ENCODE measurements around the gene SRPK3. TPM values are rescaled to one million over a fixed set of nuclear protein-coding genes. Genes with fewer than 3 reads are reported as not detected.

The SRPK3 gene
- total and polyA plus RNA-seq, 4 donors = 0.05 TPM; not detected in 3

DNA sequence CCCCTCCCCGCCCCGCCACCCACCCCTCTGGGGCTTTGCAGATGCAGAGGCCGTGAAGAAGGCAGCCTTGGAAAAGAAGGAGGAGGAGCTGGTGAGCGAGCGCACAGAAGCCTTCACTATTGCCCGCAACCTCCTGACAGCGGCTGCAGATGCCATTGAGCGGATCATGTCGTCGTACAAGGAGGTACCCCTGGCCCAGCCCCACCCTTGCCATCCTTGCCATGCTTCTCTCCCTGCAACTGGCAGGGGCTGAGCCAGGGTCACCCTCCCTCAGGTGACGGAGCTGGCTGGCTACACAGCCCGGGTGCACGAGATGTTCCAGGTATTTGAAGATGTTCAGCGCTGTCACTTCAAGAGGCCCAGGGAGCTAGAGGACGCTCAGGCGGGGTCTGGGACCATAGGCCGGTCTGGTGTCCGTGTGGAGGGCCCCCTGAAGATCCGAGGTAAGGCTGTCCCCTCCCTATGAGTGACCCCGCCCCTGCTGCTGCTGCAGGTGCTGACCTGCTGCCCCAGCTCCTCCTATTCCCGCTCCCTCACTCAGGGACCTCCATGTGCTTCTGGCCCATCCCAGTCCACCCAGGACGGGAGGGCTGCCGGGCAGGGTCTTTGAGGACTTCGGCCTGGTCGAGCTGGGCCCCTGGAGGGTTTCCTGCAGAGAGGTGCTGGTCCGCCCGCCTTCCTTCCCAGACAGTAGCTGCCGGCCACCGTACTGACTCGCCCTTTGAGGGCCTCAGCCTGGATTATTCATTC, 44.6 kb upstream of the SRPK3 start (continued):
- TF ChIP-seq, protein P1, sequence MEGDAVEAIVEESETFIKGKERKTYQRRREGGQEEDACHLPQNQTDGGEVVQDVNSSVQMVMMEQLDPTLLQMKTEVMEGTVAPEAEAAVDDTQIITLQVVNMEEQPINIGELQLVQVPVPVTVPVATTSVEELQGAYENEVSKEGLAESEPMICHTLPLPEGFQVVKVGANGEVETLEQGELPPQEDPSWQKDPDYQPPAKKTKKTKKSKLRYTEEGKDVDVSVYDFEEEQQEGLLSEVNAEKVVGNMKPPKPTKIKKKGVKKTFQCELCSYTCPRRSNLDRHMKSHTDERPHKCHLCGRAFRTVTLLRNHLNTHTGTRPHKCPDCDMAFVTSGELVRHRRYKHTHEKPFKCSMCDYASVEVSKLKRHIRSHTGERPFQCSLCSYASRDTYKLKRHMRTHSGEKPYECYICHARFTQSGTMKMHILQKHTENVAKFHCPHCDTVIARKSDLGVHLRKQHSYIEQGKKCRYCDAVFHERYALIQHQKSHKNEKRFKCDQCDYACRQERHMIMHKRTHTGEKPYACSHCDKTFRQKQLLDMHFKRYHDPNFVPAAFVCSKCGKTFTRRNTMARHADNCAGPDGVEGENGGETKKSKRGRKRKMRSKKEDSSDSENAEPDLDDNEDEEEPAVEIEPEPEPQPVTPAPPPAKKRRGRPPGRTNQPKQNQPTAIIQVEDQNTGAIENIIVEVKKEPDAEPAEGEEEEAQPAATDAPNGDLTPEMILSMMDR (IDR thresholded peaks at IDR 0.05; ENCODE audit: low read depth, low read length, missing input control) = no peak
- no peak for TF ChIP-seq SP1 (IDR thresholded peaks at IDR 0.05)

DNA sequence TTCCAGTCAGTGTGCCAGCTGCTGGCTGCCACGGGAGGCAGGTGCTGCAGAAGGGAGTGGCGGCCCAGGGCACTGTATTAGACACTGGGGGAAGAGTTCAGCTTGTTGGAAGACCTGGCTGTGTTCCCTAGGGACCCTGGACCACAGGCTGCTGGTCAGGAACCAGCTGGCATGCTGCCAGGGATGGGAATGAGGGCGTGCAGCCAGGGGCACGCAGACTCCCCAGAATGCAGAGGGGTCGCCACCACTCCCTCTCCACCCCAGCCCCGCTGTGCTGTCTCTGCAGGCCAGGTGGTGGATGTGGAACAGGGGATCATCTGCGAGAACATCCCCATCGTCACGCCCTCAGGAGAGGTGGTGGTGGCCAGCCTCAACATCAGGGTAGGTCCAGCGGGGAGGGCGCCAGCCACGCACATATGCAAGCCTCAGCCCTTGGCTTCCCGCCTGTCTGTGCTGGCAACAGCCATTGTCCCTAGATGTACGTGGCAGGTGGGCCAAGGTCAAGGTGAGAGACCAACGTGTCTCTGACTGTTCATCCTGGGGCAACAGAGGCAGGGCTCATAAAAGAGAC, 43.9 kb upstream of the SRPK3 start:
- Histone ChIP-seq H3K9ac (ENCODE audit: low read depth in 1 of 2, low read length in 2 of 2) (no peak overlapping the region), H3K27ac (ENCODE audit: low read depth in 1 of 2, low read length in 2 of 2) (no peak overlapping the region), H3K4me1 (ENCODE audit: control insufficient read depth in 4 of 4, insufficient read depth in 4 of 4, low read length in 3 of 4) (no peaks in the 10 kb centered on the region), H3K4me3 (ENCODE audit: low read depth in 1 of 3, low read length in 3 of 3) (no peak overlapping the region), H3K9me3 (ENCODE audit: control insufficient read depth in 4 of 4, low read length in 3 of 4) (no peaks in the 10 kb centered on the region), H3K27me3 (ENCODE audit: control insufficient read depth in 4 of 4, insufficient read depth in 4 of 4, low read length in 3 of 4) (no peaks in the 10 kb centered on the region), H3K36me3 (ENCODE audit: control insufficient read depth in 4 of 4, insufficient read depth in 3 of 4, low read depth in 1 of 4, low read length in 3 of 4) (peaks cover 0 to 8% (median 1%) of the 10 kb centered on the region in 4 donors)
- DNase-seq (ENCODE audit: low spot score) = no peak
- TF ChIP-seq GABPA (IDR thresholded peaks at IDR 0.05 in 1 of 2, conservative IDR thresholded peaks at IDR 0.05 in 1 of 2) = no peak
- TF ChIP-seq, protein P2, sequence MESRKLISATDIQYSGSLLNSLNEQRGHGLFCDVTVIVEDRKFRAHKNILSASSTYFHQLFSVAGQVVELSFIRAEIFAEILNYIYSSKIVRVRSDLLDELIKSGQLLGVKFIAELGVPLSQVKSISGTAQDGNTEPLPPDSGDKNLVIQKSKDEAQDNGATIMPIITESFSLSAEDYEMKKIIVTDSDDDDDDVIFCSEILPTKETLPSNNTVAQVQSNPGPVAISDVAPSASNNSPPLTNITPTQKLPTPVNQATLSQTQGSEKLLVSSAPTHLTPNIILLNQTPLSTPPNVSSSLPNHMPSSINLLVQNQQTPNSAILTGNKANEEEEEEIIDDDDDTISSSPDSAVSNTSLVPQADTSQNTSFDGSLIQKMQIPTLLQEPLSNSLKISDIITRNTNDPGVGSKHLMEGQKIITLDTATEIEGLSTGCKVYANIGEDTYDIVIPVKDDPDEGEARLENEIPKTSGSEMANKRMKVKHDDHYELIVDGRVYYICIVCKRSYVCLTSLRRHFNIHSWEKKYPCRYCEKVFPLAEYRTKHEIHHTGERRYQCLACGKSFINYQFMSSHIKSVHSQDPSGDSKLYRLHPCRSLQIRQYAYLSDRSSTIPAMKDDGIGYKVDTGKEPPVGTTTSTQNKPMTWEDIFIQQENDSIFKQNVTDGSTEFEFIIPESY (IDR thresholded peaks at IDR 0.05) = no peak
- no peak for TF ChIP-seq YY1 (IDR thresholded peaks at IDR 0.05)
- no peak for TF ChIP-seq FOXA1 (IDR thresholded peaks at IDR 0.05)
- TF ChIP-seq, protein P1 (IDR thresholded peaks at IDR 0.05; ENCODE audit: low read depth, low read length, missing input control) = no peak
- no peak for TF ChIP-seq NR2F2 (IDR thresholded peaks at IDR 0.05)
- TF ChIP-seq EGR1 (IDR thresholded peaks at IDR 0.05; ENCODE audit: low read depth in 2 of 2) = no peak
- no peak for TF ChIP-seq HNF4A (conservative IDR thresholded peaks at IDR 0.05)
- TF ChIP-seq RAD21 (IDR thresholded peaks at IDR 0.05) = no peak
- no peak for TF ChIP-seq HNF4G (IDR thresholded peaks at IDR 0.05)
- WGBS = 89% methylated on average over 15 of the region's 15 CpGs

DNA sequence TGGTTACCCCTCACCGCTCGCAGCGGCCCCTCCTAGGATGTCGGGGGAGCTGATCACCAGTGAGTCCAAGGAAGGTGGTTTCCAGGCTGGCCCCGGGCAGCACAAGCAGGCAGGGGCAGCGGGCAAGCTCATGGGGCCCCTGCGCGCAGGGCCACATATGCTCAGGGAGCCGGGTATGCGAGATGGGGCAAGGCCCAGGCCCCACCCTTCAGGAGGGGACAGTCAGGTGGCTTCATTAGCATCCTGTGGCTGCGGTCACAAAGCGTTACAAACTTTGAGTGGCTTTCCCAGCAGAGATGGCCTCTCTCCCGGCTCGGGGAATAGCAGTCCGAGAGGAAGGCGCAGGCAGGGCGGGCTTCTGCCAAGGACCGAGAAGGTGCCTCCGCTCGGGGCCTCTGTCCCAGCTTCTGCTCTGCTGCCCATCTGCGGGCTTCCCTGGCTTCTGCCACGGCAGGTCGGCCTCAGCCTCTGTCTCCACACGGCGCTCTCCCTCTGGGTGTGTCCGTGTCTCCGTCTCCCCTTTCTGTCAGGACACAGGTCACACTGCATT, 42.7 kb upstream of the SRPK3 start:
- DNase-seq (ENCODE audit: low spot score) = no peak
- Histone ChIP-seq H3K9me3 (ENCODE audit: control insufficient read depth in 4 of 4, low read length in 3 of 4) (no peaks in the 10 kb centered on the region), H3K27ac (ENCODE audit: low read depth in 1 of 2, low read length in 2 of 2) (no peak overlapping the region), H3K27me3 (ENCODE audit: control insufficient read depth in 4 of 4, insufficient read depth in 4 of 4, low read length in 3 of 4) (no peaks in the 10 kb centered on the region), H3K9ac (ENCODE audit: low read depth in 1 of 2, low read length in 2 of 2) (no peak overlapping the region), H3K4me1 (ENCODE audit: control insufficient read depth in 4 of 4, insufficient read depth in 4 of 4, low read length in 3 of 4) (no peaks in the 10 kb centered on the region), H3K4me3 (ENCODE audit: low read depth in 1 of 3, low read length in 3 of 3) (no peak overlapping the region), H3K36me3 (ENCODE audit: control insufficient read depth in 4 of 4, insufficient read depth in 3 of 4, low read depth in 1 of 4, low read length in 3 of 4) (peaks cover 0 to 8% (median 2%) of the 10 kb centered on the region in 4 donors)
- TF ChIP-seq RAD21 (IDR thresholded peaks at IDR 0.05) (no peak), EGR1 (IDR thresholded peaks at IDR 0.05; ENCODE audit: low read depth in 2 of 2) (no peak), HNF4G (IDR thresholded peaks at IDR 0.05) (no peak), SP1 (IDR thresholded peaks at IDR 0.05) (no peak)
- TF ChIP-seq, protein P3, sequence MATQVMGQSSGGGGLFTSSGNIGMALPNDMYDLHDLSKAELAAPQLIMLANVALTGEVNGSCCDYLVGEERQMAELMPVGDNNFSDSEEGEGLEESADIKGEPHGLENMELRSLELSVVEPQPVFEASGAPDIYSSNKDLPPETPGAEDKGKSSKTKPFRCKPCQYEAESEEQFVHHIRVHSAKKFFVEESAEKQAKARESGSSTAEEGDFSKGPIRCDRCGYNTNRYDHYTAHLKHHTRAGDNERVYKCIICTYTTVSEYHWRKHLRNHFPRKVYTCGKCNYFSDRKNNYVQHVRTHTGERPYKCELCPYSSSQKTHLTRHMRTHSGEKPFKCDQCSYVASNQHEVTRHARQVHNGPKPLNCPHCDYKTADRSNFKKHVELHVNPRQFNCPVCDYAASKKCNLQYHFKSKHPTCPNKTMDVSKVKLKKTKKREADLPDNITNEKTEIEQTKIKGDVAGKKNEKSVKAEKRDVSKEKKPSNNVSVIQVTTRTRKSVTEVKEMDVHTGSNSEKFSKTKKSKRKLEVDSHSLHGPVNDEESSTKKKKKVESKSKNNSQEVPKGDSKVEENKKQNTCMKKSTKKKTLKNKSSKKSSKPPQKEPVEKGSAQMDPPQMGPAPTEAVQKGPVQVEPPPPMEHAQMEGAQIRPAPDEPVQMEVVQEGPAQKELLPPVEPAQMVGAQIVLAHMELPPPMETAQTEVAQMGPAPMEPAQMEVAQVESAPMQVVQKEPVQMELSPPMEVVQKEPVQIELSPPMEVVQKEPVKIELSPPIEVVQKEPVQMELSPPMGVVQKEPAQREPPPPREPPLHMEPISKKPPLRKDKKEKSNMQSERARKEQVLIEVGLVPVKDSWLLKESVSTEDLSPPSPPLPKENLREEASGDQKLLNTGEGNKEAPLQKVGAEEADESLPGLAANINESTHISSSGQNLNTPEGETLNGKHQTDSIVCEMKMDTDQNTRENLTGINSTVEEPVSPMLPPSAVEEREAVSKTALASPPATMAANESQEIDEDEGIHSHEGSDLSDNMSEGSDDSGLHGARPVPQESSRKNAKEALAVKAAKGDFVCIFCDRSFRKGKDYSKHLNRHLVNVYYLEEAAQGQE (IDR thresholded peaks at IDR 0.05) = no peak
- WGBS = 97% methylated on average over 24 of the region's 27 CpGs

Data from liver (tissue), 9 donors.